A673 (cell line): ENCODE results near the gene TRPC4. TPM values are rescaled to one million over a fixed set of nuclear protein-coding genes. Genes with fewer than 3 reads are reported as not detected.
"Not testable (repeated sequence)": the region's sequence is repeated elsewhere in the genome, so short reads cannot be mapped to it uniquely, and the experiment has no call there.

ENCODE experiments used
- BruUV-seq: library from RNA; stranded (reverse); fragments of 400-500 nt; replicated peaks from 2 replicates; lab custom pipeline; 2021; lab: Mats Ljungman, UMichigan
- CTCF ChIA-PET: fragments of 300-600 bp; sonication (Branson Sonifier 250); formaldehyde crosslinking; loops from one replicate; lab custom pipeline; 2022; ENCODE audit warnings: antibody characterized with exemption; lab: Charles Lee
- POLR2A ChIA-PET: fragments of 300-600 bp; sonication (Branson Sonifier 250); formaldehyde crosslinking; loops from one replicate; lab custom pipeline; 2022; ENCODE audit warnings: antibody characterized with exemption; ENCODE audit not compliant: low non-redundant PET; lab: Charles Lee
- DNase-seq: peaks from one replicate; pipeline ENCODE4 v3.0.0-alpha.2; 2015; ENCODE audit warnings: low spot score
- H3K27ac ChIP-seq: fragments of 200-600 bp; sonication (generic); 2 replicates; pipeline ENCODE4 v1.5.1; 2016; ENCODE audit warnings: mixed run types, low read depth, mild to moderate bottlenecking, mixed read lengths, antibody characterized with exemption, low read length; ENCODE audit not compliant: poor library complexity, severe bottlenecking
- H3K27me3 ChIP-seq: fragments of 200-600 bp; sonication (generic); replicated peaks from 2 replicates; pipeline ENCODE4 v1.6.1; 2017; ENCODE audit warnings: mixed run types, low read depth, mild to moderate bottlenecking, mixed read lengths, antibody characterized with exemption, low read length; ENCODE audit not compliant: insufficient read depth, poor library complexity
- H3K36me3 ChIP-seq: fragments of 200-600 bp; sonication (generic); 2 replicates; pipeline ENCODE4 v1.6.1; 2016; ENCODE audit warnings: mixed run types, mild to moderate bottlenecking, mixed read lengths, antibody characterized with exemption, low read length; ENCODE audit not compliant: insufficient read depth, poor library complexity, severe bottlenecking
- H3K4me1 ChIP-seq: fragments of 200-600 bp; sonication (generic); 2 replicates; pipeline ENCODE4 v1.6.1; 2017; ENCODE audit warnings: mixed run types, mild to moderate bottlenecking, mixed read lengths, antibody characterized with exemption, low read length; ENCODE audit not compliant: insufficient read depth, poor library complexity, severe bottlenecking
- H3K4me3 ChIP-seq: fragments of 200-600 bp; sonication (generic); 2 replicates; pipeline ENCODE4 v1.5.1; 2016; ENCODE audit warnings: low read depth, mixed run types, mild to moderate bottlenecking, mixed read lengths, low read length; ENCODE audit not compliant: poor library complexity, severe bottlenecking
- H3K9me3 ChIP-seq: fragments of 200-600 bp; sonication (generic); 2 replicates; pipeline ENCODE4 v1.6.1; 2016; ENCODE audit warnings: mixed run types, low read depth, mild to moderate bottlenecking, mixed read lengths, antibody characterized with exemption, low read length; ENCODE audit not compliant: poor library complexity, severe bottlenecking
- CTCF ChIP-seq: fragments of 300-800, 200-600 bp; sonication (generic); conservative IDR thresholded peaks from 2 replicates; pipeline ENCODE4 v1.5.1; 2017; ENCODE audit warnings: low read depth, mild to moderate bottlenecking, antibody characterized with exemption, low read length, moderate library complexity, mixed read lengths
- EZH2 ChIP-seq: fragments of 200-600 bp; sonication (generic); IDR thresholded peaks from 2 replicates; pipeline ENCODE4 v1.6.1; 2017; ENCODE audit warnings: borderline replicate concordance, low read depth, mild to moderate bottlenecking, mixed read lengths, antibody characterized with exemption, low read length; ENCODE audit not compliant: poor library complexity, severe bottlenecking
- intact Hi-C: fragments of 100-400 bp; cut with micrococcal nuclease; formaldehyde crosslinking; loops from one replicate; pipeline ENCODE4 v1.10.0; 2022; ENCODE audit not compliant: unreplicated experiment
- total RNA-seq: library from RNA; stranded (reverse); gene quantifications from 2 replicates; pipeline ENCODE4 v1.2.3, GENCODE V29; 2021

Gene TRPC4
- total RNA-seq, 1 experiment from 2014 or later = 27.0 TPM

- intact Hi-C loops = no loop called here
- ChIA-PET POLR2A (no interaction called here), CTCF (no interaction called here)
- H3K27ac ChIP-seq = no peak overlapping the region
- H3K4me3 ChIP-seq = no peak overlapping the region
- no peak for DNase-seq
- H3K9me3 ChIP-seq = no peaks in the 10 kb centered on the region
- H3K4me1 ChIP-seq = no peaks in the 10 kb centered on the region
- H3K36me3 ChIP-seq = no peaks in the 10 kb centered on the region
- BruUV-seq = no TSS peak
- no peak for TF ChIP-seq CTCF
- TF ChIP-seq EZH2 = no peak
- no peaks in the 10 kb centered on the region for H3K27me3 ChIP-seq
Measured at GRCh38 chr13:37594550-37594949, 275.0 kb downstream of the TRPC4 start.

GRCh38 chr13:37589381-37589780 lies 280.2 kb downstream of the TRPC4 start:
- POLR2A ChIA-PET, H3K9me3 ChIP-seq, H3K4me1 ChIP-seq, H3K27ac ChIP-seq, CTCF ChIA-PET, H3K4me3 ChIP-seq, BruUV-seq, intact Hi-C loops, H3K27me3 ChIP-seq, H3K36me3 ChIP-seq: not testable (repeated sequence)
- DNase-seq = peak; percentile 23

GRCh38 chr13:37587236-37587635 lies 282.3 kb downstream of the TRPC4 start:
- intact Hi-C loops = no loop called here
- no peaks in the 10 kb centered on the region for H3K27me3 ChIP-seq
- H3K9me3 ChIP-seq = no peaks in the 10 kb centered on the region
- TF ChIP-seq CTCF (no peak), EZH2 (no peak)
- ChIA-PET CTCF (no interaction called here), POLR2A (no interaction called here)
- BruUV-seq = no TSS peak
- H3K36me3 ChIP-seq = no peaks in the 10 kb centered on the region
- no peaks in the 10 kb centered on the region for H3K4me1 ChIP-seq
- H3K27ac ChIP-seq = no peak overlapping the region
- DNase-seq = no peak
- no peak overlapping the region for H3K4me3 ChIP-seq
